ENCODE measurements around the gene SOCS2.
A peak's percentile ranks its signal among the peaks of the same experiment; 100 is the strongest.

DNA sequence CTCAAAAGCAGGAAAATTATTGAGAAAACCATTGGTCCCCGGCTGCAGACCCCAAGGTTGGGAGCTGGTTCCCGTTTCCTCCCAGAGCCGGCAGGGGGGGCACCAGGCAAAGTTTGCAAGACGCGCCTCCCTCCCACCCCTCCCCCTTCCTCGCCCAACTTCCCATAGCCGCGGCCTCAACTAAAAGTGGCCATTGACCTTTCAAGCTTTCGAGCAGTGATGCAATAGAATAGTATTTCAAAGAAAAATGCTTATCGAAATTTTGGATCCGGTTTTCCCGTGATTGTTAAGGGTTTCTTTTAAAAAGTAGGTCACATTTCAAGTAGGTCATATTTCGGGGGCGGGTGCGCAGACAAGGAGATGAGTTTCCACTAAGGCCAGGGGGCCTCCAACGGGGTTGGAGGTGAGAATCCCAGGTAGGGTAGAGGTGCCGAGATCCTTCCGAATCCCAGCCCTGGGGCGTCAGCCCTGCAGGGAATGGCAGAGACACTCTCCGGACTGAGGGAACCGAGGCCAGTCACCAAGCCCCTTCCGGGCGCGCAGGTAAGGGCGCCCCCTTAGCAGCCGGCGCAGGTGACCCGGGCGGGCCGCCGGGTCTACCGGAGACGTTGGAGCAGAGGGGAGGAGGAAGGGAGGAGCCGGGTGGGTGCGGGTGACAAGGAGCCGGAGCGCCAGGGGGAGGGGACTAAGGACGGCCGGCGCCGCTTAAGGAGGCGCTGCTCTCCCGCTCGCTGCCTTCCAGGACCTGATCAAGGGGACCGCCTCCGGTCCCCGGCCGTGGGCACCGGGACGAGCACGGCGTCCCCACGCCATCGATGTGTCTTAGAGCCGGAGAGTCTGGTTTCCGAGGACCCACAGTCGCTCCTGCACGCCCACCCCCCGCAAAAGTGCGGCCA lies 2.6 kb upstream of the SOCS2 start:
- TF ChIP-seq, protein P1, sequence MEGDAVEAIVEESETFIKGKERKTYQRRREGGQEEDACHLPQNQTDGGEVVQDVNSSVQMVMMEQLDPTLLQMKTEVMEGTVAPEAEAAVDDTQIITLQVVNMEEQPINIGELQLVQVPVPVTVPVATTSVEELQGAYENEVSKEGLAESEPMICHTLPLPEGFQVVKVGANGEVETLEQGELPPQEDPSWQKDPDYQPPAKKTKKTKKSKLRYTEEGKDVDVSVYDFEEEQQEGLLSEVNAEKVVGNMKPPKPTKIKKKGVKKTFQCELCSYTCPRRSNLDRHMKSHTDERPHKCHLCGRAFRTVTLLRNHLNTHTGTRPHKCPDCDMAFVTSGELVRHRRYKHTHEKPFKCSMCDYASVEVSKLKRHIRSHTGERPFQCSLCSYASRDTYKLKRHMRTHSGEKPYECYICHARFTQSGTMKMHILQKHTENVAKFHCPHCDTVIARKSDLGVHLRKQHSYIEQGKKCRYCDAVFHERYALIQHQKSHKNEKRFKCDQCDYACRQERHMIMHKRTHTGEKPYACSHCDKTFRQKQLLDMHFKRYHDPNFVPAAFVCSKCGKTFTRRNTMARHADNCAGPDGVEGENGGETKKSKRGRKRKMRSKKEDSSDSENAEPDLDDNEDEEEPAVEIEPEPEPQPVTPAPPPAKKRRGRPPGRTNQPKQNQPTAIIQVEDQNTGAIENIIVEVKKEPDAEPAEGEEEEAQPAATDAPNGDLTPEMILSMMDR (conservative IDR thresholded peaks at IDR 0.05; ENCODE audit: low read length): peak; percentile 83
- TF ChIP-seq EZH2phosphoT487 (IDR thresholded peaks at IDR 0.05; ENCODE audit: borderline replicate concordance, low read depth, low read length): no peak
